HG02973 (cell line): Measurements from ENCODE around the gene ADAMTS12.

ENCODE experiments used
- ATAC-seq: cut with Tn5 transposase; IDR thresholded peaks from one replicate; pipeline ENCODE4 v1.9.1; 2021; ENCODE audit warnings: moderate library complexity; ENCODE audit not compliant: unreplicated experiment

The ADAMTS12 gene

GRCh38 chr5:33611877-33612276 is 279.9 kb downstream of the ADAMTS12 start:
- no peak for ATAC-seq

GRCh38 chr5:33608344-33609041 is 283.3 kb downstream of the ADAMTS12 start:
- ATAC-seq, result no peak

- ATAC-seq, result no peak
Observed at GRCh38 chr5:33604503-33604902, 287.3 kb downstream of the ADAMTS12 start.

GRCh38 chr5:33601881-33602280 is 289.9 kb downstream of the ADAMTS12 start:
- ATAC-seq, result no peak

GRCh38 chr5:33595303-33595702 is 296.5 kb downstream of the ADAMTS12 start:
- no peak for ATAC-seq

- ATAC-seq, result no peak
Observed at GRCh38 chr5:33594006-33594405, 297.8 kb downstream of the ADAMTS12 start.

- no peak for ATAC-seq
Observed at GRCh38 chr5:33592245-33592644, 299.5 kb downstream of the ADAMTS12 start.

- ATAC-seq, result no peak
Observed at GRCh38 chr5:33588654-33589372, 303.0 kb downstream of the ADAMTS12 start.

GRCh38 chr5:33583332-33583731 is 308.5 kb downstream of the ADAMTS12 start:
- no peak for ATAC-seq

- ATAC-seq, result no peak
Observed at GRCh38 chr5:33582417-33582816, 309.4 kb downstream of the ADAMTS12 start.

- ATAC-seq, result no peak
Observed at GRCh38 chr5:33579789-33580188, 312.0 kb downstream of the ADAMTS12 start.

GRCh38 chr5:33579152-33579551 is 312.6 kb downstream of the ADAMTS12 start:
- ATAC-seq, result no peak

GRCh38 chr5:33576726-33577590 is 314.8 kb downstream of the ADAMTS12 start:
- no peak for ATAC-seq

- no peak for ATAC-seq
Observed at GRCh38 chr5:33565324-33565723, 326.5 kb downstream of the ADAMTS12 start.

- ATAC-seq, result no peak
Observed at GRCh38 chr5:33563983-33564908, 327.5 kb downstream of the ADAMTS12 start.

GRCh38 chr5:33563530-33563929 is 328.3 kb downstream of the ADAMTS12 start:
- ATAC-seq, result no peak

- no peak for ATAC-seq
Observed at GRCh38 chr5:33558489-33558888, 333.3 kb downstream of the ADAMTS12 start.

- no peak for ATAC-seq
Observed at GRCh38 chr5:33557605-33558004, 334.2 kb downstream of the ADAMTS12 start.

GRCh38 chr5:33556330-33557328 is 335.2 kb downstream of the ADAMTS12 start:
- ATAC-seq, result no peak
